Hepatocyte (in vitro differentiated cells): Measurements from ENCODE around the gene HOXC4. TPM values are rescaled to one million over a fixed set of nuclear protein-coding genes. Genes with fewer than 3 reads are reported as not detected.
"Not testable (repeated sequence)": the region's sequence is repeated elsewhere in the genome, so short reads cannot be mapped to it uniquely, and the experiment has no call there.

Experiments used
- DNase-seq: peaks from one replicate; pipeline ENCODE4 v3.0.0-alpha.2; 2016; ENCODE audit warnings: low spot score
- H2AFZ ChIP-seq: fragments of 200-600 bp; sonication (generic); 2 replicates; pipeline ENCODE4 v1.6.0; 2016; ENCODE audit warnings: antibody characterized with exemption, mild to moderate bottlenecking
- H3K27ac ChIP-seq: fragments of 200-600 bp; sonication (generic); 2 replicates; pipeline ENCODE4 v1.5.1; 2016; ENCODE audit warnings: mild to moderate bottlenecking
- H3K27me3 ChIP-seq: fragments of 200-600 bp; sonication (generic); 2 replicates; pipeline ENCODE4 v1.6.1; 2016
- H3K36me3 ChIP-seq: fragments of 200-600 bp; sonication (generic); replicated peaks from 2 replicates; pipeline ENCODE4 v1.5.1; 2016; ENCODE audit warnings: low read depth; ENCODE audit not compliant: insufficient read depth
- H3K4me1 ChIP-seq: fragments of 200-600 bp; sonication (generic); 2 replicates; pipeline ENCODE4 v1.5.1; 2016; ENCODE audit warnings: mild to moderate bottlenecking, moderate library complexity; ENCODE audit not compliant: insufficient read depth
- H3K4me2 ChIP-seq: fragments of 200-600 bp; sonication (generic); 2 replicates; pipeline ENCODE4 v1.6.0; 2016
- H3K4me3 ChIP-seq: fragments of 200-600 bp; sonication (generic); 2 replicates; pipeline ENCODE4 v1.5.1; 2016; ENCODE audit warnings: mild to moderate bottlenecking
- H3K79me2 ChIP-seq: fragments of 200-600 bp; sonication (generic); 2 replicates; pipeline ENCODE4 v1.6.0; 2017; ENCODE audit warnings: mild to moderate bottlenecking
- H3K9me2 ChIP-seq: fragments of 200-600 bp; sonication (generic); replicated peaks from 2 replicates; pipeline ENCODE4 v1.6.0; 2017; ENCODE audit warnings: mild to moderate bottlenecking; ENCODE audit not compliant: insufficient read depth
- H3K9me3 ChIP-seq: fragments of 200-600 bp; sonication (generic); 2 replicates; pipeline ENCODE4 v1.5.1; 2016; ENCODE audit warnings: low read depth, mild to moderate bottlenecking
- H4K20me1 ChIP-seq: fragments of 200-600 bp; sonication (generic); 2 replicates; pipeline ENCODE4 v1.6.0; 2016; ENCODE audit warnings: mild to moderate bottlenecking; ENCODE audit not compliant: insufficient read depth, poor library complexity, severe bottlenecking
- CTCF ChIP-seq: fragments of 200-600 bp; sonication (generic); IDR thresholded peaks from 2 replicates; pipeline ENCODE4 v1.5.1; 2016; ENCODE audit warnings: antibody characterized with exemption, mild to moderate bottlenecking; ENCODE audit not compliant: poor library complexity
- EZH2 ChIP-seq: fragments of 200-600 bp; sonication (generic); IDR thresholded peaks from 2 replicates; pipeline ENCODE4 v1.6.1; 2016; ENCODE audit warnings: antibody characterized with exemption, mild to moderate bottlenecking, borderline replicate concordance
- EZH2phosphoT487 ChIP-seq: fragments of 200-600 bp; sonication (generic); IDR thresholded peaks from one replicate; pipeline ENCODE4 v1.6.1; 2018; ENCODE audit warnings: antibody characterized with exemption, mild to moderate bottlenecking, low read depth, moderate library complexity; ENCODE audit not compliant: unreplicated experiment, severe bottlenecking
- WGBS: methylation state at CpG from one replicate; pipeline ENCODE4 v1.1.6; 2016; ENCODE audit warnings: low lambda C conversion rate; ENCODE audit errors: missing lambda C conversion rate; 5-methylcytosine and 5-hydroxymethylcytosine counted together
- polyA plus RNA-seq: library from polyadenylated mRNA; unstranded; fragments of >200 nt; fragmentation: Nextera tagmentation; extraction: Ambion mirVana; gene quantifications from 2 replicates; pipeline ENCODE4 v1.2.1, GENCODE V29; 2016
- total RNA-seq: library from RNA; depleted of rRNA; stranded (reverse); fragments of >200 nt; gene quantifications from 2 replicates; pipeline ENCODE4 v1.2.3, GENCODE V29; 2014

Gene HOXC4
- total and polyA plus RNA-seq, 2 experiments from 2014 or later = 2.1 to 4.4 TPM

- Histone ChIP-seq H3K36me3 (no peaks in the 10 kb centered on the region), H3K27ac (no peak overlapping the region), H3K9me2 (no peaks in the 10 kb centered on the region), H3K4me1 (no peaks in the 10 kb centered on the region), H3K4me3 (no peak overlapping the region), H3K4me2 (no peak overlapping the region), H3K9me3 (no peaks in the 10 kb centered on the region), H2AFZ (no peak overlapping the region), H3K79me2 (no peaks in the 10 kb centered on the region), H3K27me3 (peaks cover 19% of the 10 kb centered on the region), H4K20me1 (no peaks in the 10 kb centered on the region)
- no peak for DNase-seq
- 50% methylated on average over 6 of the region's 6 CpGs for WGBS
- TF ChIP-seq EZH2phosphoT487 (no peak), CTCF (no peak)
Observed at GRCh38 chr12:54075409-54075808, 21.8 kb downstream of the HOXC4 start.

DNA sequence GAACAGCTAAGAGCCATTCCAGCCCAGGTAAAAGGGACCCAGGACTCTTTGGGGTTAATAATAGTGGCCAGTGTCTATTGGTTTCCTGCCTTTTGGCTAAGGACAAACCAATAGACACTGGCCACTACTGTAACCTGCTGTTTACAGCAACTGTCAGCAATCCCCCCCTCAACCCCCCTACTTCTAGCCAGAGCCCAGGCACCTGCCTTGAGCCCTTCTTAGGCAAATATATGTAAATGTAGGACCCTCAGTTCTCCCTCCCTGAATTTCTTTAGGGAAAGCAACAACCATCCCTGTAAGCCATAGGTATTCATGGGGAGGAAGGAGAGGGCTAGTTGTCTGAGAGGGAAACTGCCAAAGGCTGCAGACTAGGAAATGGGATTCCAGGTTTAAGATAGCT, 22.3 kb downstream of the HOXC4 start:
- Histone ChIP-seq H3K27ac (no peak overlapping the region), H3K9me3 (no peaks in the 10 kb centered on the region), H3K4me1 (no peaks in the 10 kb centered on the region), H3K36me3 (no peaks in the 10 kb centered on the region), H3K4me3 (no peak overlapping the region), H2AFZ (no peak overlapping the region), H3K79me2 (no peaks in the 10 kb centered on the region), H4K20me1 (no peaks in the 10 kb centered on the region), H3K4me2 (no peak overlapping the region), H3K9me2 (no peaks in the 10 kb centered on the region), H3K27me3 (peaks cover 19% of the 10 kb centered on the region)
- DNase-seq = no peak
- TF ChIP-seq EZH2phosphoT487 = no peak
- TF ChIP-seq EZH2 = no peak
- TF ChIP-seq CTCF = no peak

- not testable (repeated sequence) for H3K27ac ChIP-seq, DNase-seq
- H3K4me2 ChIP-seq = peak overlapping the region; percentile 54
Observed at GRCh38 chr12:54077843-54078242, 24.2 kb downstream of the HOXC4 start.

GRCh38 chr12:54079115-54079514, 25.5 kb downstream of the HOXC4 start:
- H3K4me1 ChIP-seq, H3K79me2 ChIP-seq, H4K20me1 ChIP-seq, H3K9me3 ChIP-seq, H3K4me3 ChIP-seq, DNase-seq, H2AFZ ChIP-seq, H3K36me3 ChIP-seq, H3K9me2 ChIP-seq: not testable (repeated sequence)
- H3K4me2 ChIP-seq = peak overlapping the region; percentile 73
- H3K27me3 ChIP-seq = peaks cover 19% of the 10 kb centered on the region
- WGBS = 37% methylated on average over 9 of the region's 9 CpGs
- H3K27ac ChIP-seq = peak overlapping the region; percentile 53

More at GRCh38 chr12:54077843-54078242, 24.2 kb downstream of the HOXC4 start:
- not testable (repeated sequence) for H3K4me3 ChIP-seq, H3K79me2 ChIP-seq, H3K36me3 ChIP-seq, H3K9me2 ChIP-seq, H2AFZ ChIP-seq, H4K20me1 ChIP-seq, H3K4me1 ChIP-seq, H3K9me3 ChIP-seq
- H3K27me3 ChIP-seq = peaks cover 19% of the 10 kb centered on the region
- WGBS = 44% methylated on average over 10 of the region's 10 CpGs

- not testable (repeated sequence) for H2AFZ ChIP-seq, H3K4me3 ChIP-seq, H4K20me1 ChIP-seq, DNase-seq, H3K79me2 ChIP-seq, H3K9me3 ChIP-seq, H3K36me3 ChIP-seq, H3K4me1 ChIP-seq, H3K9me2 ChIP-seq
- Histone ChIP-seq H3K4me2 (peak overlapping the region; percentile 73), H3K27me3 (peaks cover 19% of the 10 kb centered on the region), H3K27ac (peak overlapping the region; percentile 62)
- WGBS = 53% methylated on average over 19 of the region's 19 CpGs
Observed at GRCh38 chr12:54080008-54080924, 26.6 kb downstream of the HOXC4 start.
